Measurements from ENCODE around the gene CCDC126. TPM values are rescaled to one million over a fixed set of nuclear protein-coding genes. Genes with fewer than 3 reads are reported as not detected.

CCDC126 gene
- total RNA-seq, 2 experiments from 2014 or later = 9.5 to 9.7 TPM

GRCh38 chr7:23603632-23604295 is 6.6 kb downstream of the CCDC126 start:
- no peaks in the 10 kb centered on the region for H3K9me3 Mint-ChIP-seq

GRCh38 chr7:23604296-23604640 is 7.1 kb downstream of the CCDC126 start:
- H3K4me3 Mint-ChIP-seq = no peak overlapping the region
- peaks cover 7% of the 10 kb centered on the region for H3K4me1 Mint-ChIP-seq
- POLR2A ChIA-PET = no interaction called here
- H3K9me3 Mint-ChIP-seq = no peaks in the 10 kb centered on the region
- H3K36me3 Mint-ChIP-seq (ENCODE audit: low read depth) = peaks cover 12% of the 10 kb centered on the region
- CTCF ChIA-PET = interaction anchor here (0.5 kb wide), 1 partner anchor 14 kb away, joined by 3 read pairs; no protein-coding TSS in a partner anchor
- no peaks in the 10 kb centered on the region for H3K27me3 Mint-ChIP-seq
- DNase-seq = no peak
- H3K27ac Mint-ChIP-seq = no peak overlapping the region

More at GRCh38 chr7:23603632-23604295, 6.6 kb downstream of the CCDC126 start:
- no peak overlapping the region for H3K27ac Mint-ChIP-seq
- DNase-seq = no peak
- peaks cover 12% of the 10 kb centered on the region for H3K4me1 Mint-ChIP-seq
- H3K36me3 Mint-ChIP-seq (ENCODE audit: low read depth) = peaks cover 12% of the 10 kb centered on the region
- H3K4me3 Mint-ChIP-seq = no peak overlapping the region
- H3K27me3 Mint-ChIP-seq = no peaks in the 10 kb centered on the region
- POLR2A ChIA-PET = no interaction called here
- CTCF ChIA-PET = no interaction called here

- ChIA-PET POLR2A (no interaction called here), CTCF (no interaction called here)
- no peaks in the 10 kb centered on the region for H3K27me3 Mint-ChIP-seq
- no peak overlapping the region for H3K4me3 Mint-ChIP-seq
- H3K36me3 Mint-ChIP-seq (ENCODE audit: low read depth) = peaks cover 10% of the 10 kb centered on the region
- DNase-seq = no peak
- no peaks in the 10 kb centered on the region for H3K9me3 Mint-ChIP-seq
- H3K4me1 Mint-ChIP-seq = no peaks in the 10 kb centered on the region
- no peak overlapping the region for H3K27ac Mint-ChIP-seq
Observed at GRCh38 chr7:23607130-23607529, 9.9 kb downstream of the CCDC126 start.

GRCh38 chr7:23607866-23608265 is 10.7 kb downstream of the CCDC126 start:
- Mint-ChIP-seq H3K9me3 (peaks cover 2% of the 10 kb centered on the region), H3K4me1 (no peaks in the 10 kb centered on the region), H3K27me3 (no peaks in the 10 kb centered on the region), H3K4me3 (no peak overlapping the region), H3K27ac (no peak overlapping the region), H3K36me3 (ENCODE audit: low read depth) (peaks cover 10% of the 10 kb centered on the region)
- POLR2A ChIA-PET = no interaction called here
- CTCF ChIA-PET = interaction anchor here (1.4 kb wide), 1 partner anchor 61 kb away, joined by 3 read pairs; no protein-coding TSS in a partner anchor
- DNase-seq = no peak

- DNase-seq = no peak
- Mint-ChIP-seq H3K9me3 (peaks cover 24% of the 10 kb centered on the region), H3K27ac (no peak overlapping the region), H3K4me3 (no peak overlapping the region), H3K27me3 (no peaks in the 10 kb centered on the region), H3K4me1 (no peaks in the 10 kb centered on the region), H3K36me3 (ENCODE audit: low read depth) (peaks cover 39% of the 10 kb centered on the region)
- POLR2A ChIA-PET = no interaction called here
- CTCF ChIA-PET = no interaction called here
Observed at GRCh38 chr7:23615331-23615730, 18.1 kb downstream of the CCDC126 start.

- H3K4me3 Mint-ChIP-seq = no peak overlapping the region
- no peaks in the 10 kb centered on the region for H3K4me1 Mint-ChIP-seq
- H3K36me3 Mint-ChIP-seq (ENCODE audit: low read depth) = peaks cover 39% of the 10 kb centered on the region
- no peak overlapping the region for H3K27ac Mint-ChIP-seq
- CTCF ChIA-PET = no interaction called here
- H3K9me3 Mint-ChIP-seq = peaks cover 24% of the 10 kb centered on the region
- POLR2A ChIA-PET = no interaction called here
- no peaks in the 10 kb centered on the region for H3K27me3 Mint-ChIP-seq
- DNase-seq = no peak
Observed at GRCh38 chr7:23616593-23616992, 19.4 kb downstream of the CCDC126 start.

- CTCF ChIA-PET = no interaction called here
- POLR2A ChIA-PET = no interaction called here
Observed at GRCh38 chr7:23617482-23617881, 20.3 kb downstream of the CCDC126 start.

GRCh38 chr7:23618241-23618640 is 21.1 kb downstream of the CCDC126 start:
- Mint-ChIP-seq H3K9me3 (peaks cover 22% of the 10 kb centered on the region), H3K36me3 (ENCODE audit: low read depth) (peaks cover 37% of the 10 kb centered on the region), H3K27ac (no peak overlapping the region), H3K4me3 (no peak overlapping the region), H3K27me3 (no peaks in the 10 kb centered on the region), H3K4me1 (no peaks in the 10 kb centered on the region)
- POLR2A ChIA-PET = no interaction called here
- CTCF ChIA-PET = no interaction called here
- no peak for DNase-seq

More at GRCh38 chr7:23617482-23617881, 20.3 kb downstream of the CCDC126 start:
- no peak overlapping the region for H3K4me3 Mint-ChIP-seq
- H3K4me1 Mint-ChIP-seq = no peaks in the 10 kb centered on the region
- no peak overlapping the region for H3K27ac Mint-ChIP-seq
- H3K27me3 Mint-ChIP-seq = no peaks in the 10 kb centered on the region
- H3K9me3 Mint-ChIP-seq = peaks cover 24% of the 10 kb centered on the region
- peaks cover 37% of the 10 kb centered on the region for H3K36me3 Mint-ChIP-seq (ENCODE audit: low read depth)
- no peak for DNase-seq

GRCh38 chr7:23619141-23619540 is 22.0 kb downstream of the CCDC126 start:
- no peak overlapping the region for H3K27ac Mint-ChIP-seq
- no peak for DNase-seq
- ChIA-PET CTCF (no interaction called here), POLR2A (no interaction called here)
- peaks cover 34% of the 10 kb centered on the region for H3K36me3 Mint-ChIP-seq (ENCODE audit: low read depth)
- peaks cover 22% of the 10 kb centered on the region for H3K9me3 Mint-ChIP-seq
- H3K27me3 Mint-ChIP-seq = no peaks in the 10 kb centered on the region
- H3K4me1 Mint-ChIP-seq = no peaks in the 10 kb centered on the region
- no peak overlapping the region for H3K4me3 Mint-ChIP-seq

GRCh38 chr7:23622506-23622925 is 25.3 kb downstream of the CCDC126 start:
- no peaks in the 10 kb centered on the region for H3K4me1 Mint-ChIP-seq
- POLR2A ChIA-PET = no interaction called here
- no peak overlapping the region for H3K27ac Mint-ChIP-seq
- no peak for DNase-seq
- no peak overlapping the region for H3K4me3 Mint-ChIP-seq
- H3K27me3 Mint-ChIP-seq = no peaks in the 10 kb centered on the region
- peaks cover 17% of the 10 kb centered on the region for H3K36me3 Mint-ChIP-seq (ENCODE audit: low read depth)
- CTCF ChIA-PET = no interaction called here
- peaks cover 12% of the 10 kb centered on the region for H3K9me3 Mint-ChIP-seq

GRCh38 chr7:23628370-23628769 is 31.2 kb downstream of the CCDC126 start:
- H3K36me3 Mint-ChIP-seq (ENCODE audit: low read depth) = peaks cover 4% of the 10 kb centered on the region
- H3K4me3 Mint-ChIP-seq = no peak overlapping the region
- no peaks in the 10 kb centered on the region for H3K27me3 Mint-ChIP-seq

GRCh38 chr7:23633417-23633816 is 36.2 kb downstream of the CCDC126 start:
- CTCF ChIA-PET = no interaction called here
- H3K27ac Mint-ChIP-seq = no peak overlapping the region
- H3K27me3 Mint-ChIP-seq = no peaks in the 10 kb centered on the region
- no peaks in the 10 kb centered on the region for H3K4me1 Mint-ChIP-seq
- POLR2A ChIA-PET = no interaction called here
- H3K9me3 Mint-ChIP-seq = no peaks in the 10 kb centered on the region
- H3K36me3 Mint-ChIP-seq (ENCODE audit: low read depth) = peaks cover 4% of the 10 kb centered on the region
- H3K4me3 Mint-ChIP-seq = no peak overlapping the region
- DNase-seq = no peak

More at GRCh38 chr7:23628370-23628769, 31.2 kb downstream of the CCDC126 start:
- no peak for DNase-seq
- Mint-ChIP-seq H3K27ac (no peak overlapping the region), H3K4me1 (no peaks in the 10 kb centered on the region), H3K9me3 (no peaks in the 10 kb centered on the region)
- POLR2A ChIA-PET = no interaction called here
- CTCF ChIA-PET = no interaction called here

GRCh38 chr7:23645822-23646221 is 48.6 kb downstream of the CCDC126 start:
- Mint-ChIP-seq H3K4me1 (no peaks in the 10 kb centered on the region), H3K36me3 (ENCODE audit: low read depth) (no peaks in the 10 kb centered on the region), H3K9me3 (no peaks in the 10 kb centered on the region), H3K27me3 (no peaks in the 10 kb centered on the region), H3K27ac (no peak overlapping the region), H3K4me3 (no peak overlapping the region)
- ChIA-PET POLR2A (no interaction called here), CTCF (no interaction called here)
- no peak for DNase-seq

- Mint-ChIP-seq H3K36me3 (ENCODE audit: low read depth) (peaks cover 6% of the 10 kb centered on the region), H3K4me3 (no peak overlapping the region), H3K9me3 (peaks cover 24% of the 10 kb centered on the region), H3K4me1 (no peaks in the 10 kb centered on the region), H3K27ac (no peak overlapping the region), H3K27me3 (no peaks in the 10 kb centered on the region)
- ChIA-PET POLR2A (no interaction called here), CTCF (no interaction called here)
- no peak for DNase-seq
Observed at GRCh38 chr7:23653942-23654341, 56.8 kb downstream of the CCDC126 start.

All from activated CD4-positive, alpha-beta memory T cell treated with anti-CD3 and anti-CD28 coated beads, Interleukin-2, amount 10 ng/mL, durations not matched to agents 7 days and 5 days (primary cell).